Activated CD8-positive, alpha-beta memory T cell treated with anti-CD3 and anti-CD28 coated beads, Interleukin-2, amount 50 U/mL, for 4 hours (primary cell): ENCODE results near the gene PTPRJ.
A peak's percentile ranks its signal among the peaks of the same experiment; 100 is the strongest.

Experiments used
- DNase-seq: peaks from one replicate; pipeline ENCODE4 v3.0.0-alpha.2; 2020

PTPRJ gene

GRCh38 chr11:47971501-47971900 is 8.9 kb upstream of the PTPRJ start:
- DNase-seq = no peak

GRCh38 chr11:47973173-47973572 is 7.2 kb upstream of the PTPRJ start:
- no peak for DNase-seq

- DNase-seq = no peak
Observed at GRCh38 chr11:47976931-47977330, 3.4 kb upstream of the PTPRJ start.

- no peak for DNase-seq
Observed at GRCh38 chr11:47977623-47978022, 2.7 kb upstream of the PTPRJ start.

- peak; percentile 17 for DNase-seq
Observed at GRCh38 chr11:47979378-47980087, 826 bp upstream of the PTPRJ start.

- peak; percentile 33 for DNase-seq
Observed at GRCh38 chr11:47980907-47981621, 705 bp downstream of the PTPRJ start.

GRCh38 chr11:47981667-47982404 is 1.5 kb downstream of the PTPRJ start:
- DNase-seq = no peak

- DNase-seq = no peak
Observed at GRCh38 chr11:47982616-47983015, 2.3 kb downstream of the PTPRJ start.

- DNase-seq = no peak
Observed at GRCh38 chr11:47983464-47984397, 3.4 kb downstream of the PTPRJ start.

GRCh38 chr11:47986219-47986618 is 5.9 kb downstream of the PTPRJ start:
- DNase-seq = no peak

- DNase-seq = no peak
Observed at GRCh38 chr11:47986742-47987141, 6.4 kb downstream of the PTPRJ start.

GRCh38 chr11:47987310-47987709 is 7.0 kb downstream of the PTPRJ start:
- no peak for DNase-seq

GRCh38 chr11:47987781-47988180 is 7.4 kb downstream of the PTPRJ start:
- no peak for DNase-seq

- DNase-seq = no peak
Observed at GRCh38 chr11:47989779-47990178, 9.4 kb downstream of the PTPRJ start.

- no peak for DNase-seq
Observed at GRCh38 chr11:47991266-47991830, 11.0 kb downstream of the PTPRJ start.

- no peak for DNase-seq
Observed at GRCh38 chr11:47991894-47992293, 11.5 kb downstream of the PTPRJ start.

- DNase-seq = no peak
Observed at GRCh38 chr11:47992959-47993820, 12.8 kb downstream of the PTPRJ start.

GRCh38 chr11:47994417-47994816 is 14.1 kb downstream of the PTPRJ start:
- no peak for DNase-seq

GRCh38 chr11:47995360-47995769 is 15.0 kb downstream of the PTPRJ start:
- DNase-seq = no peak

- DNase-seq = no peak
Observed at GRCh38 chr11:47997063-47998053, 17.0 kb downstream of the PTPRJ start.
